Kidney (tissue), 14 donors: Measurements from ENCODE around the gene SP100. TPM values are rescaled to one million over a fixed set of nuclear protein-coding genes. Genes with fewer than 3 reads are reported as not detected.
A peak's percentile ranks its signal among the peaks of the same experiment; 100 is the strongest.

Experiments
- DNase-seq, 5 donors: peaks; one replicate each; pipeline ENCODE4 v3.0.0-alpha.2; 2013 to 2020
- FAIRE-seq: peaks from 2 replicates; lab custom pipeline; 2012; peaks lifted over from hg19 to GRCh38; lab: Jason Lieb, UNC
- H3K27ac ChIP-seq, 2 donors: one replicate each; pipeline ENCODE4 v1.7.0; 2013; ENCODE audit warnings: low read depth in 2 of 2, low read length in 2 of 2, inconsistent platforms in 1 of 2
- H3K27me3 ChIP-seq: one replicate; pipeline ENCODE4 v1.7.1; 2013; ENCODE audit warnings: low read length, inconsistent platforms; ENCODE audit not compliant: control insufficient read depth, insufficient read depth
- H3K36me3 ChIP-seq, 3 donors: one replicate each; pipeline versions ENCODE4 v1.7.0 to v1.7.1; 2013; ENCODE audit warnings: low read length in 3 of 3, control low read depth in 1 of 3, inconsistent platforms in 1 of 3; ENCODE audit not compliant: insufficient read depth in 3 of 3, control insufficient read depth in 2 of 3
- H3K4me1 ChIP-seq, 3 donors: one replicate each; pipeline versions ENCODE4 v1.7.0 to v1.7.1; 2013; ENCODE audit warnings: low read length in 3 of 3, inconsistent platforms in 1 of 3, low read depth in 1 of 3; ENCODE audit not compliant: control insufficient read depth in 2 of 3, insufficient read depth in 2 of 3
- H3K4me3 ChIP-seq, 3 donors: one replicate each; pipeline versions ENCODE4 v1.7.0 to v1.8.1; 2013; ENCODE audit warnings: low read length in 3 of 3, control low read depth in 1 of 3, inconsistent platforms in 1 of 3
- H3K9ac ChIP-seq, 3 donors: one replicate each; pipeline versions ENCODE4 v1.7.0 to v1.7.1; 2013; ENCODE audit warnings: low read length in 3 of 3, control low read depth in 1 of 3, inconsistent platforms in 1 of 3
- H3K9me3 ChIP-seq, 3 donors: one replicate each; pipeline versions ENCODE4 v1.7.0 to v1.7.1; 2013; ENCODE audit warnings: low read length in 3 of 3, control low read depth in 1 of 3, inconsistent platforms in 1 of 3; ENCODE audit not compliant: control insufficient read depth in 2 of 3, insufficient read depth in 1 of 3
- CTCF ChIP-seq: IDR thresholded peaks from 3 replicates; pipeline ENCODE4 v1.5.1; 2012; ENCODE audit warnings: mild to moderate bottlenecking, moderate library complexity, borderline replicate concordance; ENCODE audit not compliant: insufficient read depth; ENCODE audit errors: extremely low read depth
- intact Hi-C: fragments of 100-400 bp; cut with DNase I; formaldehyde crosslinking; loops from one replicate; pipeline ENCODE4 v1.11.1; 2022
- polyA plus RNA-seq: library from polyadenylated mRNA; stranded (reverse); fragments of 350-450 nt; fragmentation: Illumina TruSeq; extraction: RNeasy Lipid Tissue Mini Kit (QIAGEN cat#74804); gene quantifications from one replicate; pipeline ENCODE4 v1.2.3, GENCODE V29; 2014; ENCODE audit warnings: low read depth, low replicate concordance; ENCODE audit not compliant: insufficient read depth
- total RNA-seq: library from RNA; stranded (reverse); fragmentation: NEBNext Ultra II Directional; extraction: Animal tissue kit (Norgen Biotek cat#: 25700); gene quantifications from one replicate; pipeline ENCODE4 v1.2.1, GENCODE V29; 2021
- donor health status: control.
- donor health status: control.
- donor health status: control.
- donor health status: control.
- donor health status: control.
- donor health status: DM: yes; HTN: yes; CAD: no.
- donor health status: Normal renal cell carcinoma (clear cell type).

Gene SP100
- total and polyA plus RNA-seq, 2 donors from 2014 or later: 35.7 to 118 TPM

GRCh38 chr2:230411570-230412370 lies 4.2 kb upstream of the SP100 start:
- Histone ChIP-seq H3K36me3 (no peaks in the 10 kb centered on the region), H3K9me3 (no peaks in the 10 kb centered on the region), H3K27ac (peak overlapping the region; percentile 93 to 94), H3K9ac (peak overlapping the region; percentile 88 to 89 (median 89)), H3K4me3 (peak overlapping the region; percentile 92 to 93 (median 93)), H3K27me3 (no peaks in the 10 kb centered on the region), H3K4me1 (peaks cover 0 to 25% (median 23%) of the 10 kb centered on the region in 3 donors)
- TF ChIP-seq CTCF: no peak
- FAIRE-seq (no peak), DNase-seq (peak; percentile 64 to 89 (median 71))
- intact Hi-C loops: no loop called here

GRCh38 chr2:230412371-230412711 lies 3.7 kb upstream of the SP100 start:
- Histone ChIP-seq H3K4me1 (peaks cover 0 to 25% (median 24%) of the 10 kb centered on the region in 3 donors), H3K27ac (peak overlapping the region; percentile 93 to 94), H3K4me3 (peak overlapping the region; percentile 92 to 93 (median 93)), H3K36me3 (no peaks in the 10 kb centered on the region), H3K9me3 (no peaks in the 10 kb centered on the region), H3K9ac (peak overlapping the region in 2 of 3 donors; percentile 72 to 89), H3K27me3 (no peaks in the 10 kb centered on the region)
- no peak for TF ChIP-seq CTCF
- FAIRE-seq (no peak), DNase-seq (no peak)
- intact Hi-C loops: no loop called here

- H3K27me3 ChIP-seq: no peaks in the 10 kb centered on the region
- H3K9me3 ChIP-seq: no peaks in the 10 kb centered on the region
- DNase-seq (no peak), FAIRE-seq (no peak)
- H3K27ac ChIP-seq: no peak overlapping the region
- intact Hi-C loops: no loop called here
- H3K36me3 ChIP-seq: no peaks in the 10 kb centered on the region
- H3K9ac ChIP-seq: no peak overlapping the region
- H3K4me3 ChIP-seq: no peak overlapping the region
- TF ChIP-seq CTCF: no peak
- H3K4me1 ChIP-seq: peaks cover 0 to 29% (median 25%) of the 10 kb centered on the region in 3 donors
These were observed 3.2 kb upstream of the SP100 start for GRCh38 chr2:230412846-230413245.

GRCh38 chr2:230413479-230413878 lies 2.5 kb upstream of the SP100 start:
- Histone ChIP-seq H3K9ac (no peak overlapping the region), H3K9me3 (no peaks in the 10 kb centered on the region), H3K4me3 (no peak overlapping the region), H3K27me3 (no peaks in the 10 kb centered on the region), H3K4me1 (peaks cover 0 to 34% (median 27%) of the 10 kb centered on the region in 3 donors), H3K36me3 (no peaks in the 10 kb centered on the region), H3K27ac (no peak overlapping the region)
- DNase-seq: no peak
- no peak for TF ChIP-seq CTCF
- intact Hi-C loops: no loop called here
- no peak for FAIRE-seq
